Measurements from ENCODE around the gene GP1BB. TPM values are rescaled to one million over a fixed set of nuclear protein-coding genes. Genes with fewer than 3 reads are reported as not detected.

GP1BB gene
- total and polyA plus RNA-seq, 8 donors: 3.3 to 11.1 (median 5.4) TPM; not detected in 1

GRCh38 chr22:19728836-19729235 lies 5.5 kb downstream of the GP1BB start:
- peaks cover 8 to 27% of the 10 kb centered on the region in 2 donors for H3K27me3 ChIP-seq
- ATAC-seq (no peak), DNase-seq (no peak)
- no peaks in the 10 kb centered on the region for H3K9me3 ChIP-seq
- H3K27ac ChIP-seq: no peak overlapping the region
- intact Hi-C loops (cut with DNase I): no loop called here
- no peaks in the 10 kb centered on the region for H3K36me3 ChIP-seq
- no peak overlapping the region for H3K4me3 ChIP-seq
- peaks cover 0 to 6% of the 10 kb centered on the region in 2 donors for H3K4me1 ChIP-seq
- no peak for TF ChIP-seq CTCF (IDR thresholded peaks at IDR 0.05)

GRCh38 chr22:19729507-19729906 lies 6.2 kb downstream of the GP1BB start:
- intact Hi-C loops (cut with DNase I): no loop called here
- no peak for ATAC-seq

GRCh38 chr22:19730198-19730597 lies 6.9 kb downstream of the GP1BB start:
- TF ChIP-seq CTCF (IDR thresholded peaks at IDR 0.05): no peak
- ATAC-seq (peak; percentile 4), DNase-seq (no peak)
- no peaks in the 10 kb centered on the region for H3K9me3 ChIP-seq
- no peak overlapping the region for H3K4me3 ChIP-seq
- intact Hi-C loops (cut with DNase I): loop anchor here in 1 of 2 donors (5.0 kb wide), 1 partner anchor 182 kb away; no protein-coding TSS in a partner anchor
- no peaks in the 10 kb centered on the region for H3K36me3 ChIP-seq
- H3K27ac ChIP-seq: no peak overlapping the region
- no peaks in the 10 kb centered on the region for H3K4me1 ChIP-seq
- H3K27me3 ChIP-seq: peaks cover 0 to 13% of the 10 kb centered on the region in 2 donors

More at GRCh38 chr22:19729507-19729906, 6.2 kb downstream of the GP1BB start:
- H3K27ac ChIP-seq: no peak overlapping the region
- no peaks in the 10 kb centered on the region for H3K9me3 ChIP-seq
- peaks cover 3 to 20% of the 10 kb centered on the region in 2 donors for H3K27me3 ChIP-seq
- no peaks in the 10 kb centered on the region for H3K36me3 ChIP-seq
- no peaks in the 10 kb centered on the region for H3K4me1 ChIP-seq
- TF ChIP-seq CTCF (IDR thresholded peaks at IDR 0.05): no peak
- no peak overlapping the region for H3K4me3 ChIP-seq
- DNase-seq: no peak

- DNase-seq (peak; percentile 76 to 95 (median 85)), ATAC-seq (peak; percentile 96)
- Histone ChIP-seq H3K4me1 (no peaks in the 10 kb centered on the region), H3K4me3 (peak overlapping the region; percentile 15 to 31), H3K27ac (no peak overlapping the region), H3K36me3 (no peaks in the 10 kb centered on the region), H3K9me3 (no peaks in the 10 kb centered on the region), H3K27me3 (peaks cover 0 to 8% of the 10 kb centered on the region in 2 donors)
- intact Hi-C loops (cut with DNase I): loop anchor here in 1 of 2 donors (5.0 kb wide), 1 partner anchor 181 kb away; no protein-coding TSS in a partner anchor
- TF ChIP-seq CTCF (IDR thresholded peaks at IDR 0.05): peak; percentile 88 to 98
Observed at GRCh38 chr22:19730655-19731360, 7.5 kb downstream of the GP1BB start.

GRCh38 chr22:19731361-19732135 lies 8.2 kb downstream of the GP1BB start:
- no peak for DNase-seq
- intact Hi-C loops (cut with DNase I): loop anchor here in 1 of 2 donors (5.0 kb wide), 1 partner anchor 181 kb away; no protein-coding TSS in a partner anchor
- Histone ChIP-seq H3K27ac (no peak overlapping the region), H3K27me3 (peaks cover 0 to 13% of the 10 kb centered on the region in 2 donors), H3K36me3 (no peaks in the 10 kb centered on the region), H3K9me3 (no peaks in the 10 kb centered on the region), H3K4me3 (no peak overlapping the region), H3K4me1 (no peaks in the 10 kb centered on the region)
- no peak for TF ChIP-seq CTCF (IDR thresholded peaks at IDR 0.05)
- ATAC-seq: no peak
